Epithelial cell of esophagus (primary cell): ENCODE results near the gene KBTBD2.
"Not testable (repeated sequence)": the region's sequence is repeated elsewhere in the genome, so short reads cannot be mapped to it uniquely, and the experiment has no call there.

Source experiments
- DNase-seq: peaks from one replicate; pipeline ENCODE4 v3.0.0; 2010; ENCODE audit warnings: low read depth
- H3K4me3 ChIP-seq: 2 replicates; pipeline ENCODE4 v1.5.1; 2011; ENCODE audit warnings: mild to moderate bottlenecking, low read length, control low read depth
- TF ChIP-seq, protein P1 (sequence below): IDR thresholded peaks from 2 replicates; pipeline ENCODE4 v1.5.1; 2011; ENCODE audit warnings: low read depth, mild to moderate bottlenecking, low read length, control low read depth, inconsistent platforms; ENCODE audit not compliant: insufficient read depth; ENCODE audit errors: missing control alignments

Gene KBTBD2

DNA sequence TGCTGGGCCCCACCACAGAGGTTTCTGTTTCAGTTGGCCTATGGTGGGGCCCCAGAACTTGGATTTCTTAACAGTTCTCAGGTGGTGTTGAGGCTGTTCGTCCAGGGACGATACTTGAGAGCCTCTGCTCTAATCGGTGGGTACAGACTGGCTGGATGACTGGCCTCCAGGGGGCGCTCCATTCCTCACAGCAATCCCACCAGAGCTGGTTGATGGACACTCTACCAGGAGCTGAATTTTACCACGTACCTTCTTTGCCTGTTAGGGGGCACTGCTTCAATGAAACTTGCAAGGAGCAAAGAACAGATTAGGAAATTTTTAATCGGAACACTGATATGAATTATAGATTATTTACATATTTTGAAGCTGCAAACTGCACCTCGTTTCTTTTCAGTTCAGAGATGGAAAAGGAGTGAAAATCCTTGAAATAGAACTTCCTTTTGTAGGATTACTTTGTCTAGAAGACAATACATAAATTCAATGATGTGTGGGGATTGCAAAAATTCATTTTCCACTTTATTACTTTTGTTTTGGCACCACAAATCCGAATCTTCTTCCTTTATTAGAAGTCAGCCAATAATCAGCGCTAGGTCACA lies 44.8 kb downstream of the KBTBD2 start:
- no peak overlapping the region for H3K4me3 ChIP-seq
- TF ChIP-seq, protein P1, sequence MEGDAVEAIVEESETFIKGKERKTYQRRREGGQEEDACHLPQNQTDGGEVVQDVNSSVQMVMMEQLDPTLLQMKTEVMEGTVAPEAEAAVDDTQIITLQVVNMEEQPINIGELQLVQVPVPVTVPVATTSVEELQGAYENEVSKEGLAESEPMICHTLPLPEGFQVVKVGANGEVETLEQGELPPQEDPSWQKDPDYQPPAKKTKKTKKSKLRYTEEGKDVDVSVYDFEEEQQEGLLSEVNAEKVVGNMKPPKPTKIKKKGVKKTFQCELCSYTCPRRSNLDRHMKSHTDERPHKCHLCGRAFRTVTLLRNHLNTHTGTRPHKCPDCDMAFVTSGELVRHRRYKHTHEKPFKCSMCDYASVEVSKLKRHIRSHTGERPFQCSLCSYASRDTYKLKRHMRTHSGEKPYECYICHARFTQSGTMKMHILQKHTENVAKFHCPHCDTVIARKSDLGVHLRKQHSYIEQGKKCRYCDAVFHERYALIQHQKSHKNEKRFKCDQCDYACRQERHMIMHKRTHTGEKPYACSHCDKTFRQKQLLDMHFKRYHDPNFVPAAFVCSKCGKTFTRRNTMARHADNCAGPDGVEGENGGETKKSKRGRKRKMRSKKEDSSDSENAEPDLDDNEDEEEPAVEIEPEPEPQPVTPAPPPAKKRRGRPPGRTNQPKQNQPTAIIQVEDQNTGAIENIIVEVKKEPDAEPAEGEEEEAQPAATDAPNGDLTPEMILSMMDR = peak; percentile 68
- DNase-seq = peak; percentile 73

DNA sequence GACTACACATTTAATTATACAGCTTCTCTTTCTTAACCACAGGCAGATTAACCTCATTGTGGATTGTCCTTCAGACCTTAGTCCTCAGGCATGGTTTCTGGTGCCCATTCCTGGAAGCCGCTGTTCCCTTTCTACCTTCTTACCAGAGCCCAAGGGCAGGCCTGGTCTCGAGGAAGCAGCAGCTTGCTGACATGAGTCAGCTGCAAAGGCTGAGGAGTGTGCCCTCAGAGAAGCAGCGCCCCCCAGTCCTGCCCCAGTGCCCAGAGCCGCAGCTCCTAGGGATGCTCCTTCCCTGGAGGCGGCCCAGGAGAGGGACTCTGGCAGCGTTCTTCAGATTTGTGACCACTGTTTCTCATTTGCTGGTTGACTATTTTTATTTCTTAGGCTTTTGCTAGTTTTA lies 46.8 kb downstream of the KBTBD2 start:
- peak; percentile 26 for DNase-seq
- not testable (repeated sequence) for H3K4me3 ChIP-seq

DNA sequence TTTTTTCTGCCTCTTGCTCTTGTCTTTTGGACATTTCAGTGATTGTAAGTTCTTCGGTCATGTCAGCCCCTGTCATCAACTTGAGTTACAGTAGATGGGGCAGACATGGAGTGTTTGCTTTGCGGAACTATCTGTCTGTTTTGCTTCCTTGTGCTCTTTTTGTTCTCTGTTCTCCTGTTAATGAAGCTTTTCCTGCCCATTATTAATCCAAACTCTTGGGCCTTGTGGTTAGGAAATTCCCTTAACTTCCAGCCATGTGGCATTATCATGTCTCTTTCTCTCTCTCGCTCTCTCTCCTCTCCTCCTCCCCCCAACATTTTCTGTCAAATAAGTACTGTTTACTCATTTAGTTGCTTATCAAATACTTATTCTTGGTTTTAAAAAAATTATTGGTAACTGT lies 47.8 kb downstream of the KBTBD2 start:
- not testable (repeated sequence) for DNase-seq

DNA sequence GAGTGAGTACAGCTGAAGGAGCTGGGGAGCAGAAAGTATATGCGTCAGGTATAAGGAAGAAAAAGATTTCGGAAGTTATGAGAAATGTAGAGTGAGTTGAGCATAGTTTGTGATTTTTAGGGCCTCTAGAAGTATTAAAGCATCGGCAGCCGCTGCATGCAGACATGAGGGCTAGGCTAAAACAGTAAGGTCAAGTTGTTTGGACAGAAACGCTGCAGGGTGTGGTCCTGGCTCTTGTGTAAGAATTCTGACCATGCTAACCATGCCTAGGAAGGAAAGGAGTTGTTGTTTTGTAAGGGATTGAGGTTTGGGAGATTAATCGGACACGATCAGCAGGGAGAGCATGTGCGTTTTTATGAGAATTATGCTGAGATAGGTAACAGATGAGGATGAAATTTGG lies 51.7 kb downstream of the KBTBD2 start:
- not testable (repeated sequence) for H3K4me3 ChIP-seq, DNase-seq

More for the DNA sequence above, 47.8 kb downstream of the KBTBD2 start:
- not testable (repeated sequence) for H3K4me3 ChIP-seq

DNA sequence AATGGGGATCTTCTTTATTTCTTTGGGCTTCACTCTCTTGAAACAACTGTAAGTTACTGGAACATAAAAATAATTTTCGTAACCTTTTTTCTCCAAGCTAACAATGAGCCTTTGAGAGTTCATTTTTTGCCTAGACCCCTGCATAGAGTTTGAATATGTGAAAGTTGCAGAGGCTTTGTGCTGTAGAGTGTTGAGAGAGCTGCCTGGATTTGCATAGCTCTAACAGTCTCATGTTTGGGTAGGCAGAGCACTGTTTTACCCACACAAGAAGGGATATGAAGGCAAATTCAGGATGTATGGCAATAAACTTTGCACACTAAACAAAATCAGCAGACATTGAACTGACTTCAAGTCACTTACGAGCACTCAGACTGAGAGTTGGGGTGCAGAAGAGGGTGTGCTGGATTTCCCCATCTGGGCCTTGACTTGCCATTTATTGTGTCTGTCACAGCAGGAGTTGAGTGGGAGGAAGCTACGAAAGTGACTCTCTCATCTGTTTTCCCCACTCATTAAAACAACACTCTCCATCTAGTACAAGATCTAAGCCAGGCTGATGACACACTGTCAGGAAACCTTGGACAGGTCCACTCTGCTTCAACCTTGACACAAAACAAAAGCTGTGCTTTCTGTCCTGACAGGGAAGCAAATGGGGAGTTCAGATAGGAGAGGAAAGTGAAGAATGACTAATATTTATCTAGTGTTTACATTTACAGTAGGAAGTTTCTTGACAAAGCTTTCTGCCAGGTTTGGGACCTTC lies 62.4 kb downstream of the KBTBD2 start:
- not testable (repeated sequence) for H3K4me3 ChIP-seq, DNase-seq
